Measurements from ENCODE around the gene OR2J3. TPM values are rescaled to one million over a fixed set of nuclear protein-coding genes. Genes with fewer than 3 reads are reported as not detected.

The OR2J3 gene
- total RNA-seq, result under 0.01 TPM in 1 of 2 replicates, not detected in the other

- DNase-seq (ENCODE audit: low read depth), result no peak
Observed at GRCh38 chr6:29107758-29108157, at the start of gene OR2J3. Gene OR2J3, plus strand, starts transcription at chr6:29108058. Its CDS starts 3,833 bp downstream, at chr6:29111891.

GRCh38 chr6:29071831-29072723, 35.8 kb upstream of the OR2J3 start:
- H3K4me3 ChIP-seq (ENCODE audit: low read depth, low read length), result no peak overlapping the region
- peak; percentile 9 for DNase-seq (ENCODE audit: low read depth)
- peak; percentile 68 for TF ChIP-seq CTCF (IDR thresholded peaks at IDR 0.05; ENCODE audit: insufficient read depth, low read depth, low read length)

More at GRCh38 chr6:29107758-29108157, at the start of gene OR2J3:
- TF ChIP-seq CTCF (IDR thresholded peaks at IDR 0.05; ENCODE audit: insufficient read depth, low read depth, low read length), result no peak
- H3K4me3 ChIP-seq (ENCODE audit: low read depth, low read length), result no peak within 1 kb of the TSS

GRCh38 chr6:29079203-29079602, 28.7 kb upstream of the OR2J3 start:
- H3K4me3 ChIP-seq (ENCODE audit: low read depth, low read length), result no peak overlapping the region
- no peak for TF ChIP-seq CTCF (IDR thresholded peaks at IDR 0.05; ENCODE audit: insufficient read depth, low read depth, low read length)
- no peak for DNase-seq (ENCODE audit: low read depth)

- TF ChIP-seq CTCF (IDR thresholded peaks at IDR 0.05; ENCODE audit: insufficient read depth, low read depth, low read length), result no peak
- DNase-seq (ENCODE audit: low read depth), result no peak
- no peak overlapping the region for H3K4me3 ChIP-seq (ENCODE audit: low read depth, low read length)
Observed at GRCh38 chr6:29081312-29081711, 26.5 kb upstream of the OR2J3 start.

GRCh38 chr6:29082457-29082856, 25.4 kb upstream of the OR2J3 start:
- H3K4me3 ChIP-seq (ENCODE audit: low read depth, low read length), result no peak overlapping the region
- TF ChIP-seq CTCF (IDR thresholded peaks at IDR 0.05; ENCODE audit: insufficient read depth, low read depth, low read length), result no peak
- DNase-seq (ENCODE audit: low read depth), result no peak

- H3K4me3 ChIP-seq (ENCODE audit: low read depth, low read length), result no peak within 1 kb of the TSS
- DNase-seq (ENCODE audit: low read depth), result no peak
- TF ChIP-seq CTCF (IDR thresholded peaks at IDR 0.05; ENCODE audit: insufficient read depth, low read depth, low read length), result no peak
Observed at GRCh38 chr6:29087213-29087612, 20.6 kb upstream of the OR2J3 start, which contains the start of gene OR2B3. Gene OR2B3, minus strand, starts transcription at chr6:29087313. Its CDS starts 65 bp downstream, at chr6:29087248.

Data from fibroblast of villous mesenchyme (primary cell).